Smooth muscle cell (in vitro differentiated cells): ENCODE measurements around the gene ATG12. TPM values are rescaled to one million over a fixed set of nuclear protein-coding genes. Genes with fewer than 3 reads are reported as not detected.
A peak's percentile ranks its signal among the peaks of the same experiment; 100 is the strongest.

Experiments
- DNase-seq: peaks from one replicate; lab custom pipeline; 2025; ENCODE audit not compliant: unreplicated experiment; lab: John Stamatoyannopoulos, UW
- H2AFZ ChIP-seq: fragments of 200-600 bp; sonication (generic); 2 replicates; pipeline ENCODE4 v1.6.0; 2016; ENCODE audit warnings: antibody characterized with exemption, low read depth, mild to moderate bottlenecking
- H3F3A ChIP-seq: fragments of 200-600 bp; sonication (generic); 2 replicates; pipeline ENCODE4 v1.6.0; 2017; ENCODE audit warnings: antibody characterized with exemption, low read depth
- H3K27ac ChIP-seq: fragments of 200-600 bp; sonication (generic); 2 replicates; pipeline ENCODE4 v1.5.1; 2016; ENCODE audit warnings: low read depth, mild to moderate bottlenecking
- H3K27me3 ChIP-seq: fragments of 200-600 bp; sonication (generic); 2 replicates; pipeline ENCODE4 v1.6.1; 2016; ENCODE audit warnings: low read depth, mild to moderate bottlenecking
- H3K36me3 ChIP-seq: fragments of 200-600 bp; sonication (generic); 2 replicates; pipeline ENCODE4 v1.5.1; 2016; ENCODE audit warnings: low read depth
- H3K4me1 ChIP-seq: fragments of 200-600 bp; sonication (generic); 2 replicates; pipeline ENCODE4 v1.5.1; 2016; ENCODE audit warnings: low read depth
- H3K4me2 ChIP-seq: fragments of 200-600 bp; sonication (generic); 2 replicates; pipeline ENCODE4 v1.6.0; 2016; ENCODE audit warnings: mild to moderate bottlenecking
- H3K4me3 ChIP-seq: fragments of 200-600 bp; sonication (generic); 2 replicates; pipeline ENCODE4 v1.5.1; 2016; ENCODE audit warnings: mild to moderate bottlenecking
- H3K79me2 ChIP-seq: fragments of 200-600 bp; sonication (generic); 2 replicates; pipeline ENCODE4 v1.6.0; 2016; ENCODE audit warnings: low read depth, mild to moderate bottlenecking
- H3K9ac ChIP-seq: fragments of 200-600 bp; sonication (generic); 2 replicates; pipeline ENCODE4 v1.6.0; 2016; ENCODE audit warnings: low read depth
- H3K9me3 ChIP-seq: fragments of 200-600 bp; sonication (generic); replicated peaks from 2 replicates; pipeline ENCODE4 v1.5.1; 2016; ENCODE audit warnings: low read depth
- H4K20me1 ChIP-seq: fragments of 200-600 bp; sonication (generic); 2 replicates; pipeline ENCODE4 v1.6.0; 2016; ENCODE audit warnings: low read depth
- CTCF ChIP-seq: fragments of 200-600 bp; sonication (generic); IDR thresholded peaks from 2 replicates; pipeline ENCODE4 v1.5.1; 2017; ENCODE audit warnings: borderline replicate concordance, mild to moderate bottlenecking, antibody characterized with exemption; ENCODE audit not compliant: insufficient read depth, poor library complexity, severe bottlenecking
- WGBS: methylation state at CpG from one replicate; pipeline ENCODE4 v1.1.7; 2016; ENCODE audit warnings: low lambda C conversion rate; 5-methylcytosine and 5-hydroxymethylcytosine counted together
- polyA plus RNA-seq: library from polyadenylated mRNA; unstranded; fragments of >200 nt; fragmentation: Nextera tagmentation; extraction: Ambion mirVana; gene quantifications from 2 replicates; pipeline ENCODE4 v1.2.1, GENCODE V29; 2016
- total RNA-seq: library from RNA; depleted of rRNA; stranded (reverse); fragments of >200 nt; gene quantifications from 2 replicates; pipeline ENCODE4 v1.2.3, GENCODE V29; 2014

The ATG12 gene
- total and polyA plus RNA-seq, 2 experiments from 2014 or later: 58.6 to 139 TPM

- Histone ChIP-seq H3K79me2 (peaks cover 99% of the 10 kb centered on the region), H2AFZ (no peak overlapping the region), H3K4me2 (no peak overlapping the region), H3K4me3 (no peak overlapping the region), H3K9me3 (no peaks in the 10 kb centered on the region), H3K4me1 (peaks cover 14% of the 10 kb centered on the region), H3F3A (no peaks in the 10 kb centered on the region), H3K27ac (no peak overlapping the region), H3K27me3 (no peaks in the 10 kb centered on the region), H3K36me3 (no peaks in the 10 kb centered on the region), H3K9ac (no peak overlapping the region), H4K20me1 (peaks cover 94% of the 10 kb centered on the region)
- TF ChIP-seq CTCF: no peak
- DNase-seq: no peak
- WGBS: 85% methylated on average over 1 of the region's 1 CpG
Observed at GRCh38 chr5:115855959-115856358, 14.6 kb upstream of the ATG12 start.

GRCh38 chr5:115854139-115854538 is 12.8 kb upstream of the ATG12 start:
- no peak overlapping the region for H3K4me2 ChIP-seq
- no peak overlapping the region for H3K4me3 ChIP-seq
- no peak overlapping the region for H3K9ac ChIP-seq
- peaks cover 99% of the 10 kb centered on the region for H3K79me2 ChIP-seq
- no peaks in the 10 kb centered on the region for H3K9me3 ChIP-seq
- peaks cover 94% of the 10 kb centered on the region for H4K20me1 ChIP-seq
- TF ChIP-seq CTCF: no peak
- WGBS: 96% methylated on average over 3 of the region's 3 CpGs
- H3K27me3 ChIP-seq: no peaks in the 10 kb centered on the region
- H3K27ac ChIP-seq: no peak overlapping the region
- no peaks in the 10 kb centered on the region for H3F3A ChIP-seq
- H2AFZ ChIP-seq: no peak overlapping the region
- H3K36me3 ChIP-seq: no peaks in the 10 kb centered on the region
- no peak for DNase-seq
- peaks cover 14% of the 10 kb centered on the region for H3K4me1 ChIP-seq

- no peak for DNase-seq
- H3K36me3 ChIP-seq: no peaks in the 10 kb centered on the region
- no peaks in the 10 kb centered on the region for H3F3A ChIP-seq
- WGBS: 69% methylated on average over 4 of the region's 4 CpGs
- H3K4me3 ChIP-seq: no peak overlapping the region
- no peak for TF ChIP-seq CTCF
- no peak overlapping the region for H3K9ac ChIP-seq
- H3K27me3 ChIP-seq: no peaks in the 10 kb centered on the region
- H3K27ac ChIP-seq: no peak overlapping the region
- H4K20me1 ChIP-seq: peaks cover 95% of the 10 kb centered on the region
- H3K9me3 ChIP-seq: no peaks in the 10 kb centered on the region
- no peak overlapping the region for H2AFZ ChIP-seq
- H3K4me2 ChIP-seq: peak overlapping the region; percentile 4
- H3K79me2 ChIP-seq: peaks cover 100% of the 10 kb centered on the region
- no peaks in the 10 kb centered on the region for H3K4me1 ChIP-seq
Observed at GRCh38 chr5:115850744-115851416, 9.5 kb upstream of the ATG12 start.

- no peaks in the 10 kb centered on the region for H3F3A ChIP-seq
- peaks cover 100% of the 10 kb centered on the region for H3K79me2 ChIP-seq
- no peak for TF ChIP-seq CTCF
- H3K27ac ChIP-seq: no peak overlapping the region
- no peak overlapping the region for H3K4me3 ChIP-seq
- no peaks in the 10 kb centered on the region for H3K4me1 ChIP-seq
- H3K36me3 ChIP-seq: no peaks in the 10 kb centered on the region
- H3K9me3 ChIP-seq: no peaks in the 10 kb centered on the region
- 94% methylated on average over 3 of the region's 3 CpGs for WGBS
- H3K4me2 ChIP-seq: no peak overlapping the region
- peaks cover 95% of the 10 kb centered on the region for H4K20me1 ChIP-seq
- no peak overlapping the region for H3K9ac ChIP-seq
- no peak overlapping the region for H2AFZ ChIP-seq
- H3K27me3 ChIP-seq: no peaks in the 10 kb centered on the region
- DNase-seq: no peak
Observed at GRCh38 chr5:115849258-115849798, 8.0 kb upstream of the ATG12 start.
